Measurements from ENCODE around the gene LRRFIP1.

- TF ChIP-seq EZH2 (IDR thresholded peaks at IDR 0.05) = no peak
- TF ChIP-seq CTCF (IDR thresholded peaks at IDR 0.05) = no peak
- no peak for TF ChIP-seq EZH2phosphoT487 (IDR thresholded peaks at IDR 0.05)
Measured at GRCh38 chr2:237735798-237736197, 108.4 kb downstream of the LRRFIP1 start.

Data from neural progenitor cell (in vitro differentiated cells).